ENCODE measurements around the gene STXBP5L.
"Not testable (repeated sequence)": the region's sequence is repeated elsewhere in the genome, so short reads cannot be mapped to it uniquely, and the experiment has no call there.

The STXBP5L gene

DNA sequence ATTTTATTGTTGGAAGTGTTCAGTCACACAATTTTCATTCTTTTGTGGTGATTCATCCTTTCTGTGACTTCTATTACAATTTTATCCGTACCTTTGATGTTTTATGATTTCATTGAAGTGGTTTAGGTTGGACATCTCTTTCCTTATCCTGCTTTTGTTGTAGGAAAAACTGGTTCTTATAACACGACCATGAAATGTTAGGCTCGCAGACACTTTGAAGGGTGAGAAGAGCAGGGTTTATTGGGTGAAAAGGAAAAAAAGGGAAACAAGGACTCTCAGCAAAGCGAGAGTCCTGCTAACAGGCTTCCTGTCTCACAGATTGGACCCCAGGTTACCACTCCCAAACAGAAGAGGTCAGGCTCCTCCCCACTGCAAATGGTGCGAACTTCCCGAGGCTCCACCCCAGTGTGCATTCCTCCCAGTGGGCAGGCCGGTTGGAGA is 257.4 kb downstream of the STXBP5L start:
- DNase-seq (ENCODE audit: low spot score) = no peak
- TF ChIP-seq, protein P1, sequence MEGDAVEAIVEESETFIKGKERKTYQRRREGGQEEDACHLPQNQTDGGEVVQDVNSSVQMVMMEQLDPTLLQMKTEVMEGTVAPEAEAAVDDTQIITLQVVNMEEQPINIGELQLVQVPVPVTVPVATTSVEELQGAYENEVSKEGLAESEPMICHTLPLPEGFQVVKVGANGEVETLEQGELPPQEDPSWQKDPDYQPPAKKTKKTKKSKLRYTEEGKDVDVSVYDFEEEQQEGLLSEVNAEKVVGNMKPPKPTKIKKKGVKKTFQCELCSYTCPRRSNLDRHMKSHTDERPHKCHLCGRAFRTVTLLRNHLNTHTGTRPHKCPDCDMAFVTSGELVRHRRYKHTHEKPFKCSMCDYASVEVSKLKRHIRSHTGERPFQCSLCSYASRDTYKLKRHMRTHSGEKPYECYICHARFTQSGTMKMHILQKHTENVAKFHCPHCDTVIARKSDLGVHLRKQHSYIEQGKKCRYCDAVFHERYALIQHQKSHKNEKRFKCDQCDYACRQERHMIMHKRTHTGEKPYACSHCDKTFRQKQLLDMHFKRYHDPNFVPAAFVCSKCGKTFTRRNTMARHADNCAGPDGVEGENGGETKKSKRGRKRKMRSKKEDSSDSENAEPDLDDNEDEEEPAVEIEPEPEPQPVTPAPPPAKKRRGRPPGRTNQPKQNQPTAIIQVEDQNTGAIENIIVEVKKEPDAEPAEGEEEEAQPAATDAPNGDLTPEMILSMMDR (IDR thresholded peaks at IDR 0.05; ENCODE audit: extremely low read depth, missing control alignments) = no peak

DNA sequence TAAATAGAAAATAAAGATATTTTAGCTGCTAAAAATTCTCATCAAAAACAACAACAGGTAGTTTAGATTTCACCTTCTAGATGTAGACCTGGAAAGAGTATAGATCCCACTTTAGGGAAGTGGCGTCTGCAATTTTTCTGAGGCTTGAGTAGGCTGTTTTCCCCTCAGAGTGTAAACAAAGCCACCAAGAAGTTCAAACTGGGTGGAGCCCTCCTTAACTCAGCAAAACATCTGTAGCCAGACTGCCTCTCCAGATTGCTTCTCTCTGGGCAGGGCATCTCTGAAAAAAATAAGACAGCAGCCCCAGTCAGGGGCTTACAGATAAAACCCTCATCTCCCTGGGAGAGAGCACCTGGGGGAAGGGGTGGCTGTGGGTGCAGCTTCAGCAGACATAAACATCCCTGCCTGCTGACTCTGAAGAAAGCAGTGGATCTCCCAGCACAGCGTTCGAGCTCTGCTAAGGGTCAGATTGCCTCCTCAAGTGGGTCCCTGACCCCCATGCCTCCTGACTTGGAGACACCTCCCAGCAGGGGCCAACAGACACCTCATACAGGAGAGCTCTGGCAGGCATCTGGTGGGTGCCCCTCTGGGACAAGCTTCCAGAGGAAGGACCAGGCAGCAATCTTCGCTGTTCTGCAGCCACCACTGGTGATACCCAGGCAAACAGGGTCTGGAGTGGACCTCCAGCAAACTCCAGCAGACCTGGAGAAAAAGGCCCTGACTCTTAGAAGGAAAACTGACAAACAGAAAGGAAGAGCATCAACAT is 259.6 kb downstream of the STXBP5L start:
- no peak for DNase-seq (ENCODE audit: low spot score)

DNA sequence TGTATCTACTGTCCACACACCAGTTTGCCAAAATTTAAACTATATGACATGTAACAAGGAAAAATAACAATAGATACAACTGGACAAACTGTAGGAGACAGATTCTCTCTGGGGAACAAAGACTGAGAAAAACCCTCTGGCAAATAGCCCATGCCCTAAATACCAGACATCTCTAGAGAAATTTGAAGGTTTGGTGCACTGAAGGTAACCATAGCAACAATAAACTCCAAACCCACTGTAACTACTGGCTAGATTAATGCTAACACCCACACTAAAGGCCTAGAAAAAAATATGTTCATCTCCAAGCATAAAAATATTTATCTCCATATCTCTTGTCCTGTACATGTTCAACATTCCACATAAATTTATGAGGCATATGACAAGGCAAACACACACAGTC is 267.1 kb downstream of the STXBP5L start:
- DNase-seq (ENCODE audit: low spot score) = no peak
- TF ChIP-seq, protein P1 (IDR thresholded peaks at IDR 0.05; ENCODE audit: extremely low read depth, missing control alignments) = no peak

More for the DNA sequence above, 259.6 kb downstream of the STXBP5L start:
- TF ChIP-seq, protein P1 (IDR thresholded peaks at IDR 0.05; ENCODE audit: extremely low read depth, missing control alignments) = no peak

DNA sequence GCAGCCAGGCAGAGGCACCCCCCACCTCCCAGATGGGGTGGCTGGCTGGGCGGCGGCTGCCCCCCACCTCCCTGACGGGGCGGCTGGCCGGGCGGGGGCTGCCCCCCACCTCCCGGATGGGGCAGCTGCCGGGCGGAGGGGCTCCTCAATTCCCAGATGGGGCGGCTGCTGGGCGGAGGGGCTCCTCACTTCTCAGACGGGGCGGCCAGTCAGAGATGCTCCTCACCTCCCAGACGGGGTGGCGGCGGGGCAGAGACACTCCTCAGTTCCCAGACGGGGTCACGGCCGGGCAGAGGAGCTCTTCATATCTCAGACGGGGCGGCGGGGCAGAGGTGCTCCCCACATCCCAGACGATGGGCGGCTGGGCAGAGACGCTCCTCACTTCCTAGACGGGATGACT is 282.6 kb downstream of the STXBP5L start:
- not testable (repeated sequence) for DNase-seq (ENCODE audit: low spot score)

DNA sequence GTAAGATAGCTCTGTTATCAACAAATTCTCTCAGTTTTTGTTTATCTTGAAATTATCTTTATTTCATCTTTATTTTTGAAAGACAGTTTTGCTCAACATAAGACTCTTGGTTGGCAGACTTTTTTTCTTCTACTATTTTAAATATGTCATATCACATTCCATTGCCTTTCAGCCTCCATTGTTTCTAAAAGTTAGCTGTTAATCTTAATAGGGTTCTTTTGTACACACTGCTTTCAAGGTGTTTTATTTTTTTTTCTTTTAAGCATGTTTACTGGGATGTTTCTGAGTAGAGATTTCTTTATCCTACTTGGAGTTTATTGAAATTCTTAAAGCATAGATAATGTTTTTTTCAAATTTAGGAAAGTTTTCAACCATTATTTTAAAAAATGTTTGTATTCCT is 294.6 kb downstream of the STXBP5L start:
- DNase-seq (ENCODE audit: low spot score) = no peak
- TF ChIP-seq, protein P1 (IDR thresholded peaks at IDR 0.05; ENCODE audit: extremely low read depth, missing control alignments) = no peak

DNA sequence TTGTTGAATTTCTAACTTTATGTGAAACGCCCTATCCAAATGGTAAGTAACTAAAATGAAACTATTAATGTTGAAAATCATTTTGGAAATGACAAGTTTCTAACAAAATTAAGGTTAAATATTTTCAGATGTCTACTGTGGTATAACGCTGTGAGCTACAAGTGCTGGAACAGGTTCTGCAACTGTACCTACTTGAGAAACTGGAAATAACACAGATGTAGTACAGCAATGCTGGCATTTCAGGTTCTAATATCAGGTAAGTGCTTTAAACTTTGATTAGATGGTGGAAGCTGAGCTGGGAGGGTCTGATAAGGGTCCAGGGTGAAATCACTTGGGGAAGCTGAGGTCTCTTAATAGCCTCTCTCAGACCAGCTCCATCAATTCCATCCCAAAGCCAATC is 315.1 kb downstream of the STXBP5L start:
- TF ChIP-seq, protein P1 (IDR thresholded peaks at IDR 0.05; ENCODE audit: extremely low read depth, missing control alignments) = no peak
- no peak for DNase-seq (ENCODE audit: low spot score)

DNA sequence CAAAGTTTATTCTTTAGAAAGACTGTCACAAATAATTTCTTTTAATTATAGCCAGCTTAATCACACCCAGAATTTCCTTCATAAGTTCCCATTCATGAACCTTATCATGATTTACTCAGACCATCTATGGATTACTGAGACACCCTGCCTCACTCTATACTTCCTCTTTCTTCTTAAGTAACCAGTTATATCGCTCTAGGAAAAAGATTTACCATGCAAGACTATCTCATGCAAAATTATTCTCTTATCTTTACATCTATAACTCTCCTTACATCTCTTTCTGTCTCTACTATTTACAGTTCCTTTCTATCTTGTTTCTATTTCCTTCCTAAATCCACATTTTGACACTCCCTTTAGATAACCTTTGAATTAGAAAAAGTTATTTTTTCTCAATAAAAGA is 321.0 kb downstream of the STXBP5L start:
- TF ChIP-seq, protein P1 (IDR thresholded peaks at IDR 0.05; ENCODE audit: extremely low read depth, missing control alignments) = no peak
- no peak for DNase-seq (ENCODE audit: low spot score)

DNA sequence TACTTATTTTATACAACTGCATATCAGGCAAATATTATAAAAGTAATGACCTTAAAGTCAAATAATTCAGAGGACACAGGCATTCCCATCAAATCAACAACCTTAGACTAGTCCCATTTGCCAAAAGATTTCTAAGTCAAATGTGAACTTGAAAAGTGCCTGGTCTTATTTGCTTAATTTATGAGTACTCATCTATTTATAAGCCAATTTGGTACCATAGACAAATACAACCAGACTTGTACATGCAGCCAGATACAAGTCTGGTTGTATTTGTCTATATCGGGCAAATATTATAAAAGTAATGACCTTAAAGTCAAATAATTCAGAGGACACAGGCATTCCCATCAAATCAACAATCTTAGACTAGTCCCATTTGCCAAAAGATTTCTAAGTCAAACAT is 322.2 kb downstream of the STXBP5L start:
- not testable (repeated sequence) for DNase-seq (ENCODE audit: low spot score)
